GM19035 (cell line): ENCODE measurements around the gene PRRX2.
"Not testable (repeated sequence)": the region's sequence is repeated elsewhere in the genome, so short reads cannot be mapped to it uniquely, and the experiment has no call there.

ENCODE experiments used
- ATAC-seq: cut with Tn5 transposase; IDR thresholded peaks from one replicate; pipeline ENCODE4 v1.9.1; 2021; ENCODE audit not compliant: unreplicated experiment

PRRX2 gene

DNA sequence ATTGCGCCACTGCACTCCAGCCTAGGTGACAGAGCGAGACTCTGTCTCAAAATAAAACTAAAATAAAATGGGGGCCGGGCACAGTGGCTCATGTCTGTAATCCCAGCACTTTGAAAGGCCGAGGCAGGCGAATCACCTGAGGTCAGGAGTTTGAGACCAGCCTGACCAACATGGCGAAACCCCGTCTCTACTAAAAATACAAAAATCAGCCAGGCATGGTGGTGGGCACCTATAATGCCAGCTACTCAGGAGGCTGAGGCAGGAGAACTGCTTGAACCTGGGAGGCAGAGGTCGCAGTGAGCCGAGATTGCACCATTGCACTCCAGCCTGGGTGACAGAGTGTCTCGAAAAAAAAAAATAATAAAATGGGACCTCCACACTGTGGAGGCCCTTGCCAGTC lies 29.1 kb upstream of the PRRX2 start:
- ATAC-seq = not testable (repeated sequence)

- no peak for ATAC-seq
These were observed 28.3 kb upstream of the PRRX2 start for GRCh38 chr9:129637102-129637501.

GRCh38 chr9:129637673-129638439 lies 27.6 kb upstream of the PRRX2 start:
- ATAC-seq = no peak

DNA sequence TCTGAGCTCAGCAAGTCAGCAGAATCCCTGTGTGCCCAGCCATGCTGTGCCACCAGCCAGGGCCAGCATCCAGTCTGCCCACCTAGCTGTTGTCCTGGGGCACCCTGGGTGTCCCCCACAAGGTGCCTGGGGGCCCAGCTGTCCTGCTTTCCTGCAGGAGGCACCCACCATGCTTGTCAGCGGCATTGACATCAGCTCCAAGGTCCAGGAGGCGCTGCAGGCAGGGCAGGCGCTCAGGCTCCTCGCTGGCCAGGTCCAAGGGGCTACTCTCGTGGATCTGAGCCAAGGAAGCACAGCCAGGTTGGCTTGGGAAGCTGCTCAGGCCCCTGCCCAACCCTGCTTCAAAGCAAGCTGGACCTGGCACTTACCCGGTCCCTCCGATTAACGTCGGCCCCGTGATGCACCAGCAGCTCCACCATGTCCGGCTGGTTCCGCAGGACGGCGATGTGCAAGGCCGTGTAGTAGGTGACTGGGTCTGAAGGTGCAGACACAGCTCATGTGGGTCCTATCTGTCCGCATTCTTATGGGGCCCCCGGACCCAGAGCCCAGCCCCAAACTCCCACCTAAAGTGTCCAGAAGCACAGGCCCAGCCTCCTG lies 26.3 kb upstream of the PRRX2 start:
- no peak for ATAC-seq

- no peak for ATAC-seq
These were observed 25.7 kb upstream of the PRRX2 start for GRCh38 chr9:129639756-129640085.

GRCh38 chr9:129640086-129640870 lies 25.2 kb upstream of the PRRX2 start:
- no peak for ATAC-seq

DNA sequence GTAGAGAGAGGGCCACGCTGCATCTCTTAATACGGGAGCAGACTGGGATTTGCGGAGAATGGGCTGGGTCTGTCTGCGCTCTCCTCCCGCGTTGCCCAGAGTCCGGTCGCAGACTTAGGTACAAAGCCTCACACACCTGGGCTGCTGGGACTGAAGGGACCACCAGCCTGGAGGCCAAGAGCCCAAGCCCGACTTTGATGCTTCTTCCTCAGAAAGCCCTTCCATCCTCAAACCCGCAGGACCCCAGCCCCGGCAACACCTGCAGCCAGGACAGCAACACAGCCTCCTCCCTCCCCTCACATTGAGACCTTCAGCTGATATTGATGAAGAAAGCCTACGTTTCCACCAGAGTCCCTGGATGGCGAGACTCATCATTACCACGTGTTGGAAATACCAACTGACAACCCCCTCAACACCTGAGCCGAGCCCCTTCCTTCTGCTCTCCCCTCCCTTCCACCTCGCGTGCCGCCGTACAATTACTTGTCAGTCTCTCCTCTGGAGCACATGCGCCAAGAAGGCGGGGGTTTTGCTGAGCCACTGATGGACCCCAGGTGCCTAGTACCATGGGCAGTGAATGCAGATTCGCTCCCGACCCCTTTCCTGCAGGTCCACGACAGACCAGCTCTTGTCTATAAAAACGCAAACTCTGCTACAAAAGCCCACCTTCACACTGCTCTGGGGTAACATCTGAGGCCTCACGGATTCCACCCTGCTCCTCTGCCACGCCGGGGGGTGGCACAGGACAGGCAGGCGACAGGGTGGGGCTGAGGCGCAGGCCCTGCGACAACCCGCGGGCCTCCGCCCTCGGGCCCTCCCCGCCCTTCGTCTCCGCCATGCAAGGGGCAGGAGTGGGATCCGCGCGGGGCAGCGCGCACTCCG lies 24.3 kb upstream of the PRRX2 start:
- no peak for ATAC-seq

DNA sequence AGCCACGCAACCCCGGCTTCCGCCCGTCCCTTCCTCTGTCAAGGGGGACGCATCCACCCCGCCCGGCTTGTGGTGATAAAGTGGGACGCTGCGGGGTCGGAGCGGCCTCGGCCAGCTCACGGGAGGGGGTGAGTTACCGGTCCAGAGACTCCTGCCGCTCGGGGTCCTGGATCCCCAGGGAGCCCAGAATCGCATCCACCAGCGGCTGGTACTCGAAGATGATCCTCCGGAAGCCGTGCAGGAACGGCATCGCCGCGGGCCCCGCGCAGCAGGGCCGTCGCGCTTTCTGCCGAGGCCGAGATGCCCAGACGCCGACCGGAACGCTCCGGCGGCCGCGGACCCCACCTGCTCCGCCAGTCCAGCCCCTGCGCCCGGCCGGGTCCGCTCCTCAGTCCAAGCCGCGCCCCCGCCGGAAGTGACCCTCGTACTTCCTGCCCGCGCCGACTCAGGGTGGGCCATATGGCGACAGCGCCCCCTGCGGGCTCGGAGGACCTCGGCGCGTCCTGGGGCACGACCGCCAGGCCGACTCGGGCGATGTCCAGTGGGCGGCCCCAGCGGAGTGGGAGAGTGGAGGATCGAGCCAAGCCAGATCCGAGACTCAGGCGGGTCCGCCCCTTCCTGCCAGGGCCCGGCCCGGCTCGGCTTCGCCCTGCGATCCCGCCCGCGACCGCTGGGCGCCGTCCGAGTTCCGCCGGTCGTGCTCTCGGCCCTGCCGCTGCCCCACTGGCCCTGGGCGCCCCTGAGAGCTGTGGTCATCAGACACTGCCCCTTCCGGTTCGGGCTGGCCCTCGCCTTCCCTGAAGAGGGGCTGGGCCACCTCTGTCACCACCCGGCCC lies 23.5 kb upstream of the PRRX2 start, which contains the start of gene ASB6:
ASB6 (minus strand) TSS at position 402 of the 836 bp plus-strand sequence; CDS start at position 250, 152 bp downstream.
- peak; percentile 86 for ATAC-seq

GRCh38 chr9:129643706-129644105 lies 21.7 kb upstream of the PRRX2 start:
- ATAC-seq = no peak

DNA sequence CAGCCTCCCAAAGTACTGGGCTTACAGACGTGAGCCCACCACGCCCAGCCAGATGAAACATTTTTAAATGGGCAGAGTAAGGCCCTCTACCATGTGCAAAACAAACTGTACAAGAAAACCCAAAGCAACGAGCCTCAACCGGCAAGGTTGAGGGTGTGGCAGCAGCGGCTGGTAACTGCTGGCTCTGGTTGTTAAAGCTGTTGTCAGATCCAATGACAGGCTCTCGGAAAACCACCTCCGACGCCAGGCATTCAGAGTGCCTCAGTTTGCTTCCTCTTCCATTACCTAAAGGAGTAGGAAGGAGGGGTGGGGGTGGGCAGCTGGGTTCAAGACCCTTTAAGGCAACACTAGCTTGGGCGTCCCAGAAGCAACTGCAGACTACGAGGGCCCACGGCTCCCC lies 21.1 kb upstream of the PRRX2 start:
- no peak for ATAC-seq

DNA sequence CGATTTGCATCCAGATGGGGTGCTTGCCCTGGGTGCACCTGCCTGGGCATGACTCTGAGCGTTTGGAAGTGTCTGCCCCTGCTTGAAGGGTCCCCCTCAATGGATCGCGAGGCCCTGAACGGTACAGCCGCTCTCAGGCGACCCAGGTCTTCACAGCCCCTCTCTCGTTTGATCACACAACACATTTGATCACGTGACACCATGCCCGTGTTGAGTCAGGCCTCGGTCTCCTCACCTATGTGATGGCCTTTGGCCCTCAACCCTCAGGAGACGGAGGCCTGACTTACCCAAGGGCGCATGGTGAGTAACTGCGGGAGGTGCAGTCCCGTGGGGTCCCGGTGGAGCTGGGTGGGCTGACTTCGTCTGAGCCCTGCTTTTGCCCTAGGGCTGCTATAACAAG lies 20.5 kb upstream of the PRRX2 start:
- ATAC-seq = no peak

DNA sequence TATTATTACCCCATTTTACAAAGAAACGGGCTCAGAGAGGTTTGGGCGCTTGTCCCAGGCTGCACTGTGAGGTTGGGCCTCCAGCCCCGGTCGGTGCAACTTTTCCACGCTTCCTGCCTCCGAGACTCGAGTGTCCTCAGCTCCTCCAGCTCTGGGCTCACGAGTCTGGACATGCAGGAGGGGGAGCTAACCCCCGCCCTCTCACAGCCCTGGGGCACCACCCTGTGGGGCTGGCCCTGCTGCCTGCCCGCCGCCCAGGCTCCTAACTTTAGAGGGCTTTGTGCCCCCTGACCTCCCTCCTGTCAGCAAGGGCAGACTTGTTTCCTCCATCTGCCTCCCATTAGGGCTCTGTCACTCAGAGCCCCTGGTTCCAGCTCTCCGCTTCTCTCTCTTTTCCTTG lies 19.2 kb upstream of the PRRX2 start:
- no peak for ATAC-seq

GRCh38 chr9:129646654-129647053 lies 18.8 kb upstream of the PRRX2 start:
- ATAC-seq = no peak

GRCh38 chr9:129647635-129648034 lies 17.8 kb upstream of the PRRX2 start:
- ATAC-seq = no peak

DNA sequence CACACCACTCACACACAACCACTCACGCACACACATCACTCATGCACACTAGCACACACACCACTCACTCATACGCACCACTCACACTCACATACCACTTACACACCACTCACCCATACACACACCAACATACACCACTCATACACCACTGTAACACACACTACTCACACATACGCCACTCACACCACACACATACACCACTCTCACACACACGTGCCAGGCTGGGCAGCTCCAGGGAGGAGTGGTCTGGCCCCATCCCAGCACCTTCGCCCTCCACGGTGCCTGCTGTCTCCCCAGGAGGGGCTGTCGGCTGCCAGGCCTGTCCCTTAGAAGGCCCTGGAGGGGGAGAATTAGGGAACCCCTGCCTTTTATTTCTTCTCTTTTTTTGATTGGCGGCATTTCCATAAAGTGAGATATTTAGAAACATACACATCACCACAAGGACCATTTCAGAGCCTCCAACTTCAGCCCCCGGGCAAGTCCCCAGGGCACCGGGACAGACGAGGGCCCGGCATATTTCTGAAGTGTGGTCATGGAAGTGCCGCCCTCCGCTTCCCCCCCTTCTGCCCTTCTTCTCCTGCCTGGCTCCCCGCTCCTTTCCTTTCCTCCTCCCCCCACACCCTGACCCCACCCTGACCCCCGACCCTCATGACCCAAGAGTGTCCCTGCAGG lies 17.2 kb upstream of the PRRX2 start:
- ATAC-seq = no peak

DNA sequence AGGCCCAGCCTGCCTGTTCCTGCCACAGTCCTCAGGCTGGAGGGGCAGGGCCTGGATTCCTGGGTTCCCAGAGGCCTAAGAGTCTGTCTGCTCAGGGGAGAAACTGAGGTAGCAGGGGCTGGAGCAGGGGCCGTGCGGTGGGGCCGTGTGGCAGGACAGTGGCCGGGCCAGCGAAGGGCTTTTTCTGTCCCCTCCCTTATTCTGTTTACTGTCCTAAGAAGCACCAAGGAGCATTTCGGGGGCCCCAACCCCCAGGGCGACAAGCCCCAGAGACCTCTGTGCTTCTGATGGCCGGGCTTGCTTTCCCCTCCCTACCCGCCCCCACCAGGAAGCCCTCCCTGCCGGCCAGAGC lies 16.7 kb upstream of the PRRX2 start:
- no peak for ATAC-seq

DNA sequence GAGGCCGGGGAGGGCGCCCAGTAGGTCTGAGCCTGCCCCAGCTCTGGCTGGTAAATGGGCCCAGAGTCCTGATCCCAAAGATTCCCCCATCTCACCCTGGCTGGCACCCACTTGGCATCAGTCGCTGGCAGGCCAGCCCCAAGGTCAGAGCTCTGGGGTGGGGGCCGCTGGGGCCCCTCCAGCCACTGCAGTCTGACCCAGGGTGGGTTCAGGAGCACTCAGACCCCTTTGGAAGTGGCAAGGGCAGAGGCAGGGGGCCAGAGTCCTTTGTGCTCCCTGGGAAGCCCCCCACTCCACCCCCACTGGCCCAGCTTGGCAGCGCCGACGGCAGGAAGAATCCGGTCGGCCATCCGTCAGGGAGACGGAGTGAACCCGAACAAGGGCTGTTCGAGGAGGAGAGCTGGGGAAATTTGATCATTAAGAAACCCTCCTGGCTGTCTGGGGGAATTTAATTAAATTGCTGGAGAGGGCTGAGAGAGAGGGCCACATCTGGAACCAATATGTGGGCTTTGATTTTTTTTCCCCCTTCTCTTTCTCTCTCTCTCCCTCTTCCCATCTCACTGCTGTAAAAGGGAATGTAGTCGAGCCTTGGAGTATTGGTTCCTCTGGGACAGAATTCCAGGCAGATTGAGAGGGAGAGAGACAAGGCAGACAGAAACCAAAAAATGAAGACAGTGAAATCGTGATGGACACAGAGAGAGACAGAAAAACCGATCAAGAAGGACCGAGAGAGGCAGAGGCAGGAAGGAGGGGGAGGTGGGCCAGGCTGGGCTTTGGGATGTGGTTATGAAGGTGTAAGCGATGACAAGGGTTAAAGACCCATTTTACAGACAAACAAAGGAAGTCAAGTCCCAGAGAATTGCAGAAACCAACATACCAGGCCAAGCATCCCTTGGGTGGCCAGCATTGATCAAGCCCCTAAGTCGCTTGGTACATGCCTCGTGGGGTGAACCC lies 15.4 kb upstream of the PRRX2 start:
- no peak for ATAC-seq

DNA sequence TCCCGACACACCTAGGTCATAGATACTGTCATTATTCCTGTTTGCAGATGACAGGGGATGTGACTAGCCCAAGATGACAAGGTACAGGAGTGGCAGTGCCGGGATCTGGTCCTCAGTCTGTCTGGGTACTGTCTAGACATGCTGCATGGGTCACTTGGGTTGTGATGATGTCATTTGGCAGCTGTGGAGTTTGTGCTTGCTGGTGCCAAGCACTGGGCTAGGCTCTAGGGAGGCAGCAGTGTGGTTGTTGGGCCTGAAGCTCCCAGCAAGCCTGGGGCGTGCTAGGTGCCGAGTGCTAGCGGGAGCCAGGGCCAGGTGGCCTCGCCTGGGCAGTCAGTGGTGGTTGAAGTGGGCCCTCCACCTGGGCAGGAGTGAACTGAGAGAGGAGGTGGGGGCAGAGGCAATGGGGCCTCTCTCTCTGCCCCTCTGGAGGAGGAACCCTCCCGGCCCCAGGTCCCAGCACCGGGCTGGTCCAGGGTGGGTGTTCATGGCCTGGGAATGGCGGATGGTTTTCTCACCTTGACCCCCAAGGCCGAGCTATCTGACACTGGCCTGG lies 14.7 kb upstream of the PRRX2 start:
- no peak for ATAC-seq
